Activated naive CD4-positive, alpha-beta T cell treated with anti-CD3 and anti-CD28 coated beads for 36 hours (primary cell): ENCODE data around the gene REG3A. TPM values are rescaled to one million over a fixed set of nuclear protein-coding genes. Genes with fewer than 3 reads are reported as not detected.

ENCODE experiments used
- CTCF ChIA-PET: fragments of 350-600 bp; sonication (Branson Sonifier 250); formaldehyde crosslinking; loops from one replicate; lab custom pipeline; 2021; ENCODE audit warnings: antibody characterized with exemption; lab: Charles Lee
- DNase-seq: peaks from one replicate; pipeline ENCODE4 v3.0.0-alpha.2; 2020
- H3K27ac Mint-ChIP-seq: one replicate; pipeline ENCODE4 v1.8.0; 2021; ENCODE audit warnings: mild to moderate bottlenecking, mixed read lengths
- H3K27me3 Mint-ChIP-seq: one replicate; pipeline ENCODE4 v1.8.0; 2021; ENCODE audit warnings: low read depth, mixed read lengths
- H3K36me3 Mint-ChIP-seq: one replicate; pipeline ENCODE4 v1.8.0; 2021; ENCODE audit warnings: low read depth, mixed read lengths
- H3K4me1 Mint-ChIP-seq: one replicate; pipeline ENCODE4 v1.8.0; 2021; ENCODE audit warnings: low read depth, mixed read lengths
- H3K4me3 Mint-ChIP-seq: one replicate; pipeline ENCODE4 v1.8.0; 2021; ENCODE audit warnings: mild to moderate bottlenecking, moderate library complexity, mixed read lengths
- H3K9me3 Mint-ChIP-seq: one replicate; pipeline ENCODE4 v1.8.0; 2021; ENCODE audit warnings: mixed read lengths
- intact Hi-C: fragments of 100-400 bp; cut with micrococcal nuclease; formaldehyde crosslinking; loops from one replicate; pipeline ENCODE4 v1.15.1; 2023
- total RNA-seq, 2 experiments: library from RNA; stranded (reverse); gene quantifications; one replicate each; pipeline ENCODE4 v1.2.3, GENCODE V29; 2021

Gene REG3A
- total RNA-seq, 2 experiments from 2014 or later = not detected

DNA sequence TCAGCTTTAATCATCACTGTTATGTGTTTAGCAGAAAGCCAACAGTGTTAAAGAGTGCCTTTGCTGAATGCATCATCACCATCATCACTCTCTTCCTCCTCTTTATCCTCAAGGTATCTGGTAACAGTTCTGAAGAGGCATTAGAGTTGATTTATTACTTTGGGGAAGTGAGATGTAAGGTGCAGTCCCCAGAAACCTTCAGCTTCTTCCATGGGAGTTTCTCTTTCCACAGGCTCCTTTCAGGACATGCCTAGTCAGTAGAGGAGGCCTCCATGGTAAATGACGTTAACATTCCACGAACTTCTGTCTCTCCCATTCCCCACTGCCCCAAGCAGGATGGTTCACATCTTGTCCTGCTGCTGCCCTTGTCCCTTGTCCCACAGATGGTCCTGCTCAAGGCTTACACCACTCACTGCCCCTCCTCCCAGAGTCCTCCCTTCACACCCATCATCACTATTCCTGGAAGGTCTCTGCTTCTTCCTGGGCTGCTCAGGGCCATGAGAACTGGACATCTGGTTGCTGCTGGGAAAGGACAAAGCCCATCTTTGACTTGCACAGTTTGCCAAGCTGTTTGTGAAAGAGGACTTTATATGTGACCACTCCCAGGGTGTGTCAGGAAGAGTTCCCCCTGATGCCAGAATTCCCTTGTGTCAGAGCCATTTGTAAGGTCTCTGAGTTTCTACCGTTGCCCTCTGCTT is 44.6 kb downstream of the REG3A start:
- Mint-ChIP-seq H3K9me3 (peaks cover 8% of the 10 kb centered on the region), H3K4me3 (no peak overlapping the region), H3K27ac (no peak overlapping the region), H3K27me3 (no peaks in the 10 kb centered on the region), H3K36me3 (no peaks in the 10 kb centered on the region), H3K4me1 (no peaks in the 10 kb centered on the region)
- DNase-seq = no peak
- CTCF ChIA-PET = no interaction called here
- intact Hi-C loops = no loop called here

DNA sequence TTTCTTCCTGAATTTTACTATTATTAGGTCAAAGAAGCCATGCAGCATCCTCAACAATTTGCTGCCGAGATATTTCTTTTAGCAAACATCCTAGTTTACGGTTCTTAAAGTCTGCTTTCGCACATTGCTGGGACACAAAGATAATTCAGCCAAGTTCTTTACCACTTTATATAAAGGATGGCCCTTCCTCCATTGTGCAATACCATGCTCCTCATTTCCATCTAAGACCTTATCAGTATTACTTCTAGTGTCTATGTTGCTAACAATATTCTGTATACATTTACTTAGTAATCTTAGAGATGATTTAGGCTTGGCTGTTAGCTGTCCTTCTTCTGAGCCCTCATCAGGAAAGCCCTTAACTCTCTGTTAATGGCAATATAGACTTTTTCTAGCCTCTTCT is 47.3 kb downstream of the REG3A start:
- H3K36me3 Mint-ChIP-seq = no peaks in the 10 kb centered on the region
- H3K4me3 Mint-ChIP-seq = no peak overlapping the region
- H3K27ac Mint-ChIP-seq = no peak overlapping the region
- intact Hi-C loops = no loop called here
- no peak for DNase-seq
- no peaks in the 10 kb centered on the region for H3K4me1 Mint-ChIP-seq
- CTCF ChIA-PET = no interaction called here
- H3K9me3 Mint-ChIP-seq = peaks cover 8% of the 10 kb centered on the region
- no peaks in the 10 kb centered on the region for H3K27me3 Mint-ChIP-seq

Other genes starting within 250 kb of the REG3A start
- gene REG3G, start 134.1 kb downstream of the REG3A start, total RNA-seq = not detected
- gene REG1B, start 71.8 kb downstream of the REG3A start, total RNA-seq = not detected
- not detected for gene REG1A, start 39.3 kb downstream of the REG3A start, total RNA-seq